Natural killer cell (primary cell): ENCODE data around the gene WFS1. TPM values are rescaled to one million over a fixed set of nuclear protein-coding genes. Genes with fewer than 3 reads are reported as not detected.

Experiments used
- ATAC-seq, 3 donors: fragments of 150-1000 bp in 2 of 3; fragments of 200-7000 bp in 1 of 3; cut with Tn5 transposase; 1 replicate in 1 of 3; 2 replicates in 2 of 3; pipeline ENCODE4 v1.10.0; 2021; ENCODE audit warnings: mild to moderate bottlenecking in 2 of 3, moderate library complexity in 2 of 3
- DNase-seq, 2 donors: peaks; one replicate each; pipeline versions ENCODE4 v3.0.0 to v3.0.0-alpha.2; 2013 to 2021; ENCODE audit warnings: mixed read lengths in 1 of 2
- H3K27ac ChIP-seq: one replicate; pipeline ENCODE4 v1.5.1; 2013; ENCODE audit warnings: mild to moderate bottlenecking, low read length
- H3K27me3 ChIP-seq: one replicate; pipeline ENCODE4 v1.6.1; 2013; ENCODE audit warnings: low read length; ENCODE audit not compliant: control insufficient read depth, insufficient read depth
- H3K36me3 ChIP-seq: one replicate; pipeline ENCODE4 v1.6.1; 2013; ENCODE audit warnings: low read length; ENCODE audit not compliant: control insufficient read depth, insufficient read depth
- H3K4me1 ChIP-seq: one replicate; pipeline ENCODE4 v1.6.1; 2013; ENCODE audit warnings: low read length; ENCODE audit not compliant: control insufficient read depth, insufficient read depth
- H3K4me3 ChIP-seq: one replicate; pipeline ENCODE4 v1.5.1; 2013; ENCODE audit warnings: low read length
- H3K9me3 ChIP-seq: one replicate; pipeline ENCODE4 v1.6.1; 2013; ENCODE audit warnings: low read length; ENCODE audit not compliant: control insufficient read depth, insufficient read depth
- H3K27ac Mint-ChIP-seq, 2 donors: one replicate each; pipeline ENCODE4 v1.8.0; 2022; ENCODE audit warnings: mild to moderate bottlenecking in 2 of 2, mixed read lengths in 2 of 2, moderate library complexity in 1 of 2
- H3K27me3 Mint-ChIP-seq, 2 donors: one replicate each; pipeline ENCODE4 v1.8.0; 2022; ENCODE audit warnings: low read depth in 2 of 2, mixed read lengths in 2 of 2
- H3K36me3 Mint-ChIP-seq: one replicate; pipeline ENCODE4 v1.8.0; 2022; ENCODE audit warnings: mixed read lengths
- H3K4me1 Mint-ChIP-seq, 2 donors: one replicate each; pipeline ENCODE4 v1.8.0; 2022; ENCODE audit warnings: mixed read lengths in 2 of 2
- H3K4me3 Mint-ChIP-seq: one replicate; pipeline ENCODE4 v1.8.0; 2022; ENCODE audit warnings: mild to moderate bottlenecking, moderate library complexity, mixed read lengths
- H3K9me3 Mint-ChIP-seq, 2 donors: one replicate each; pipeline ENCODE4 v1.8.0; 2022; ENCODE audit warnings: mixed read lengths in 2 of 2
- WGBS: methylation state at CpG from one replicate; pipeline ENCODE4 v1.1.7; 2013; ENCODE audit warnings: missing lambda C conversion rate; ENCODE audit not compliant: insufficient coverage; 5-methylcytosine and 5-hydroxymethylcytosine counted together
- intact Hi-C: fragments of 100-400 bp; cut with micrococcal nuclease; formaldehyde crosslinking; loops from one replicate; pipeline ENCODE4 v1.14.2; 2022
- total RNA-seq, 4 donors: library from RNA; stranded (reverse); fragments of 120-200 nt in 1 of 4; gene quantifications; one replicate each; pipeline versions ENCODE4 v1.2.3 to v1.2.4, GENCODE V29; 2013 to 2022
- TF ChIP-seq, protein P1 (sequence below): fragments of 200-600 bp; IDR thresholded peaks from one replicate; pipeline ENCODE4 v1.8.0; 2022; ENCODE audit warnings: antibody characterized with exemption

The WFS1 gene
- total RNA-seq, 3 donors from 2014 or later (not counting 1 experiment from before 2014, with no cell fraction given): 3.0 to 5.6 (median 3.5) TPM

- WGBS: 97% methylated on average over 6 of the region's 7 CpGs
- no peaks in the 10 kb centered on the region for H3K36me3 ChIP-seq
- H3K27me3 Mint-ChIP-seq: peaks cover 1 to 7% of the 10 kb centered on the region in 2 donors
Observed at GRCh38 chr4:6231663-6232165, 37.9 kb upstream of the WFS1 start.

DNA sequence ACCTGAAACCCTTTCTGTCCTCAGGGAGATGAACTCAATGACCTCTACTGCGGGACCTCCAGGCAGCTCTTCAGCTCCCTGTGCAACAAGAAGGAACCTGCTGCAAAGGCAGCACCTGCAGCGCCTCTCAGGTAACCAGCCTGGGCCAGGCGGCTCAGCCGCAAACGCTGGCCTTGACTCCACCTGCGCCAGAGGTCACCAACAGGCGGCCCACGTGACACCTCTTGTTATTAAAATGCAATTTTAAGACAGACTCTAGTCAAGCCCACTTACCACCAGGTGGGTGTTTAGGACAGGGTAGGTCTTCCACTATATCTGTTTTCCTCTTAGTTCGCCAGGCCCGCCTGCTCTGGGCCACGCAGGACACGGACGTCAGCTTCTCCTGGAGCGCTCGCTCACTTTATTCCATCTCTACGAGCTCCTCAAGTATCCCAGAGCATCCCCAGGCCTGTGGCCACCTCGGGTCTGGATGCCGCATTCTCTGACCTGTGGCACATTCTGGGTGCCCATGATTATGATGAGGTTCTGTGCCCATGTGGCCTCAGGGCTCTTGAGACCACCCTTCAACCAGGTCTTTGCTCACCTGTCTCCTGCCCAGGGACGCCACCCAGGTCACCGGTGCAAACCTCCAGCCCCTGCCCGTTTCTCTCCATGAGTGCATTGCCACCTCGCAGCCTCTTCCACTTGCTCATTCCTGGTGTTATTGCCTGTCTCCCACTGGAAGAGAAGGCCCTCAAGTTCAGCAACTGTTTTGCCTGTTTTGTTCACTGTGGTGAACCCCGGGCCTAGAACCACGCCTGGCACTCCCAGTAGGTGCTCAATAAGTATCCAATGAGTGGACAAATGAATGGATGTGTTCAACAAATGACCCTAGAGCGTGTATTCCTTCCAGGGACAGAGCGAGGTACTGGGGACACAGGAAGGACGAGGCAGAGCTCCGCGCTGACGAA lies 36.5 kb upstream of the WFS1 start:
- Histone ChIP-seq H3K9me3 (no peaks in the 10 kb centered on the region), H3K4me1 (no peaks in the 10 kb centered on the region), H3K4me3 (no peak overlapping the region), H3K27ac (no peak overlapping the region), H3K36me3 (no peaks in the 10 kb centered on the region), H3K27me3 (no peaks in the 10 kb centered on the region)
- Mint-ChIP-seq H3K27ac (no peak overlapping the region), H3K9me3 (no peaks in the 10 kb centered on the region), H3K4me3 (no peak overlapping the region), H3K4me1 (no peaks in the 10 kb centered on the region), H3K27me3 (peaks cover 0 to 7% of the 10 kb centered on the region in 2 donors), H3K36me3 (no peaks in the 10 kb centered on the region)
- intact Hi-C loops: no loop called here
- ATAC-seq (no peak), DNase-seq (no peak)
- 90% methylated on average over 30 of the region's 30 CpGs for WGBS
- TF ChIP-seq, protein P1, sequence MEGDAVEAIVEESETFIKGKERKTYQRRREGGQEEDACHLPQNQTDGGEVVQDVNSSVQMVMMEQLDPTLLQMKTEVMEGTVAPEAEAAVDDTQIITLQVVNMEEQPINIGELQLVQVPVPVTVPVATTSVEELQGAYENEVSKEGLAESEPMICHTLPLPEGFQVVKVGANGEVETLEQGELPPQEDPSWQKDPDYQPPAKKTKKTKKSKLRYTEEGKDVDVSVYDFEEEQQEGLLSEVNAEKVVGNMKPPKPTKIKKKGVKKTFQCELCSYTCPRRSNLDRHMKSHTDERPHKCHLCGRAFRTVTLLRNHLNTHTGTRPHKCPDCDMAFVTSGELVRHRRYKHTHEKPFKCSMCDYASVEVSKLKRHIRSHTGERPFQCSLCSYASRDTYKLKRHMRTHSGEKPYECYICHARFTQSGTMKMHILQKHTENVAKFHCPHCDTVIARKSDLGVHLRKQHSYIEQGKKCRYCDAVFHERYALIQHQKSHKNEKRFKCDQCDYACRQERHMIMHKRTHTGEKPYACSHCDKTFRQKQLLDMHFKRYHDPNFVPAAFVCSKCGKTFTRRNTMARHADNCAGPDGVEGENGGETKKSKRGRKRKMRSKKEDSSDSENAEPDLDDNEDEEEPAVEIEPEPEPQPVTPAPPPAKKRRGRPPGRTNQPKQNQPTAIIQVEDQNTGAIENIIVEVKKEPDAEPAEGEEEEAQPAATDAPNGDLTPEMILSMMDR: no peak

More at GRCh38 chr4:6231663-6232165, 37.9 kb upstream of the WFS1 start:
- Mint-ChIP-seq H3K4me1 (no peaks in the 10 kb centered on the region), H3K4me3 (no peak overlapping the region), H3K27ac (no peak overlapping the region), H3K36me3 (no peaks in the 10 kb centered on the region), H3K9me3 (no peaks in the 10 kb centered on the region)
- Histone ChIP-seq H3K4me1 (no peaks in the 10 kb centered on the region), H3K27me3 (no peaks in the 10 kb centered on the region), H3K27ac (no peak overlapping the region), H3K4me3 (no peak overlapping the region), H3K9me3 (no peaks in the 10 kb centered on the region)
- no peak for DNase-seq
- TF ChIP-seq, protein P1: no peak
- no peak for ATAC-seq
- intact Hi-C loops: no loop called here

- no peaks in the 10 kb centered on the region for H3K36me3 ChIP-seq
- H3K27ac ChIP-seq: no peak overlapping the region
- no peaks in the 10 kb centered on the region for H3K9me3 Mint-ChIP-seq
- no peak for ATAC-seq
- 81% methylated on average over 6 of the region's 6 CpGs for WGBS
- TF ChIP-seq, protein P1: no peak
- intact Hi-C loops: no loop called here
- no peaks in the 10 kb centered on the region for H3K27me3 ChIP-seq
- H3K27ac Mint-ChIP-seq: no peak overlapping the region
- H3K4me1 ChIP-seq: no peaks in the 10 kb centered on the region
- H3K27me3 Mint-ChIP-seq: peaks cover 0 to 7% of the 10 kb centered on the region in 2 donors
- no peak for DNase-seq
- no peaks in the 10 kb centered on the region for H3K36me3 Mint-ChIP-seq
- H3K9me3 ChIP-seq: no peaks in the 10 kb centered on the region
- no peaks in the 10 kb centered on the region for H3K4me1 Mint-ChIP-seq
- no peak overlapping the region for H3K4me3 ChIP-seq
- no peak overlapping the region for H3K4me3 Mint-ChIP-seq
Observed at GRCh38 chr4:6233929-6234328, 35.7 kb upstream of the WFS1 start.
